Measurements from ENCODE around the gene SOX11. TPM values are rescaled to one million over a fixed set of nuclear protein-coding genes. Genes with fewer than 3 reads are reported as not detected.

SOX11 gene
- total RNA-seq, 1 experiment from 2014 or later: 0.02 TPM

DNA sequence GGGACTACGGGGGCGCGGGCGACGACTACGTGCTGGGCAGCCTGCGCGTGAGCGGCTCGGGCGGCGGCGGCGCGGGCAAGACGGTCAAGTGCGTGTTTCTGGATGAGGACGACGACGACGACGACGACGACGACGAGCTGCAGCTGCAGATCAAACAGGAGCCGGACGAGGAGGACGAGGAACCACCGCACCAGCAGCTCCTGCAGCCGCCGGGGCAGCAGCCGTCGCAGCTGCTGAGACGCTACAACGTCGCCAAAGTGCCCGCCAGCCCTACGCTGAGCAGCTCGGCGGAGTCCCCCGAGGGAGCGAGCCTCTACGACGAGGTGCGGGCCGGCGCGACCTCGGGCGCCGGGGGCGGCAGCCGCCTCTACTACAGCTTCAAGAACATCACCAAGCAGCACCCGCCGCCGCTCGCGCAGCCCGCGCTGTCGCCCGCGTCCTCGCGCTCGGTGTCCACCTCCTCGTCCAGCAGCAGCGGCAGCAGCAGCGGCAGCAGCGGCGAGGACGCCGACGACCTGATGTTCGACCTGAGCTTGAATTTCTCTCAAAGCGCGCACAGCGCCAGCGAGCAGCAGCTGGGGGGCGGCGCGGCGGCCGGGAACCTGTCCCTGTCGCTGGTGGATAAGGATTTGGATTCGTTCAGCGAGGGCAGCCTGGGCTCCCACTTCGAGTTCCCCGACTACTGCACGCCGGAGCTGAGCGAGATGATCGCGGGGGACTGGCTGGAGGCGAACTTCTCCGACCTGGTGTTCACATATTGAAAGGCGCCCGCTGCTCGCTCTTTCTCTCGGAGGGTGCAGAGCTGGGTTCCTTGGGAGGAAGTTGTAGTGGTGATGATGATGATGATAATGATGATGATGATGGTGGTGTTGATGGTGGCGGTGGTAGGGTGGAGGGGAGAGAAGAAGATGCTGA is 1.4 kb downstream of the SOX11 start:
- CTCF ChIA-PET: no interaction called here
- H3K4me3 ChIP-seq (replicated peaks in 1 of 2; ENCODE audit: low read depth in 1 of 2, low read length in 2 of 2): no peak overlapping the region
- POLR2A ChIA-PET: no interaction called here
- DNase-seq (ENCODE audit: low read depth, low spot score) (no peak), ATAC-seq (no peak)
- no peak overlapping the region for H3K9ac ChIP-seq (ENCODE audit: low read length)
- no peak overlapping the region for H3K4me2 ChIP-seq (ENCODE audit: low read length)
- intact Hi-C loops (cut with micrococcal nuclease): no loop called here
- no peaks in the 10 kb centered on the region for H3K79me2 ChIP-seq (ENCODE audit: insufficient read depth, low read length)
- H3K27ac ChIP-seq (ENCODE audit: low read depth, low read length): no peak overlapping the region
- no peak overlapping the region for H2AFZ ChIP-seq (ENCODE audit: low read depth, low read length, poor library complexity, severe bottlenecking)
- H3K27me3 ChIP-seq (ENCODE audit: insufficient read depth, low read length): no peaks in the 10 kb centered on the region
- no TSS peak for BruUV-seq (replicated peaks)
- no peak for TF ChIP-seq ZNF274 (IDR thresholded peaks at IDR 0.05; ENCODE audit: low read depth, low read length)
- TF ChIP-seq REST (IDR thresholded peaks at IDR 0.05; ENCODE audit: low read depth): no peak
- TF ChIP-seq RAD21 (IDR thresholded peaks at IDR 0.05; ENCODE audit: low read depth): no peak
- TF ChIP-seq CBX3 (IDR thresholded peaks at IDR 0.05; ENCODE audit: low read depth): no peak
- no peak for TF ChIP-seq EGR1 (IDR thresholded peaks at IDR 0.05; ENCODE audit: low read depth)
- no peak for TF ChIP-seq JUND (IDR thresholded peaks at IDR 0.05)
- TF ChIP-seq MAX (IDR thresholded peaks at IDR 0.05): no peak
- no peak for TF ChIP-seq SIN3A (IDR thresholded peaks at IDR 0.05; ENCODE audit: low read depth)
- TF ChIP-seq ATF3 (IDR thresholded peaks at IDR 0.05): no peak
- no peak for TF ChIP-seq SP1 (IDR thresholded peaks at IDR 0.05; ENCODE audit: low read depth)
- no peak for TF ChIP-seq POLR2AphosphoS5 (IDR thresholded peaks at IDR 0.05; ENCODE audit: low read depth, low read length)
- TF ChIP-seq EZH2phosphoT487 (IDR thresholded peaks at IDR 0.05; ENCODE audit: borderline replicate concordance): no peak
- no peak for TF ChIP-seq EZH2 (IDR thresholded peaks at IDR 0.05)
- TF ChIP-seq ZFX (IDR thresholded peaks at IDR 0.05): no peak
- no peak for TF ChIP-seq ZBTB33 (IDR thresholded peaks at IDR 0.05; ENCODE audit: extremely low read depth, insufficient replicate concordance, low read length)
- TF ChIP-seq ELF1 (IDR thresholded peaks at IDR 0.05; ENCODE audit: borderline replicate concordance, low read depth): no peak
- no peak for TF ChIP-seq POLR2A (IDR thresholded peaks at IDR 0.05; ENCODE audit: borderline replicate concordance, extremely low read depth, insufficient read depth, insufficient read length)
- no peak for TF ChIP-seq CEBPB (IDR thresholded peaks at IDR 0.05; ENCODE audit: low read depth)
- H4K20me1 ChIP-seq (ENCODE audit: insufficient read depth): no peaks in the 10 kb centered on the region
- RAD21 ChIA-PET (ENCODE audit: low non-redundant PET in 1 of 2, low total read pairs in 2 of 2, uncharacterized antibody in 2 of 2, unreplicated experiment in 2 of 2): no interaction called here
- no peaks in the 10 kb centered on the region for H3K36me3 ChIP-seq (ENCODE audit: control insufficient read depth in 1 of 2, insufficient read depth in 2 of 2, low read length in 2 of 2)
- no peaks in the 10 kb centered on the region for H3K4me1 ChIP-seq (ENCODE audit: control insufficient read depth in 1 of 2, insufficient read depth in 2 of 2, low read length in 2 of 2)
- H3K9me3 ChIP-seq (ENCODE audit: control insufficient read depth in 1 of 2, insufficient read depth in 1 of 2, low read depth in 1 of 2, low read length in 2 of 2): peaks cover 0 to 5% of the 10 kb centered on the region in 2 experiments; a peak in 2 of 4 replicates
- H3K9me2 ChIP-seq (ENCODE audit: insufficient read depth): no peaks in the 10 kb centered on the region

Data from HCT116 (cell line).